AG09319 (cell line): ENCODE results near the gene MAG.

Experiments
- DNase-seq: peaks from one replicate; pipeline ENCODE4 v3.0.0-alpha.2; 2010; ENCODE audit warnings: low read depth; ENCODE audit errors: extremely low read depth
- CTCF ChIP-seq: IDR thresholded peaks from 2 replicates; pipeline ENCODE4 v1.5.1; 2011; ENCODE audit warnings: low read depth, mild to moderate bottlenecking, inconsistent platforms, low read length, moderate library complexity

Gene MAG

GRCh38 chr19:35305181-35305580 lies 13.2 kb downstream of the MAG start:
- DNase-seq = no peak
- TF ChIP-seq CTCF = no peak

- no peak for DNase-seq
- no peak for TF ChIP-seq CTCF
Measured at GRCh38 chr19:35306473-35307246, 14.7 kb downstream of the MAG start.

- DNase-seq = no peak
- TF ChIP-seq CTCF = no peak
Measured at GRCh38 chr19:35307931-35308330, 16.0 kb downstream of the MAG start.

GRCh38 chr19:35308910-35309309 lies 16.9 kb downstream of the MAG start:
- no peak for TF ChIP-seq CTCF
- no peak for DNase-seq

GRCh38 chr19:35309481-35310279 lies 17.7 kb downstream of the MAG start:
- DNase-seq = no peak
- no peak for TF ChIP-seq CTCF

- DNase-seq = no peak
- TF ChIP-seq CTCF = no peak
Measured at GRCh38 chr19:35310331-35310730, 18.4 kb downstream of the MAG start.

- no peak for DNase-seq
- TF ChIP-seq CTCF = no peak
Measured at GRCh38 chr19:35310811-35311465, 19.0 kb downstream of the MAG start.
